Activated CD4-positive, alpha-beta T cell treated with anti-CD3 and anti-CD28 coated beads, Interleukin-2, Interleukin-4, amounts not matched to agents 100 ng/mL and 50 ng/mL, durations not matched to agents 16 hours and 8 hours (primary cell): ENCODE results near the gene PCDHGB2.
"Not testable (repeated sequence)": the region's sequence is repeated elsewhere in the genome, so short reads cannot be mapped to it uniquely, and the experiment has no call there.

Source experiments
- DNase-seq: peaks from one replicate; pipeline ENCODE4 v3.0.0-alpha.2; 2020; ENCODE audit warnings: low spot score

PCDHGB2 gene

DNA sequence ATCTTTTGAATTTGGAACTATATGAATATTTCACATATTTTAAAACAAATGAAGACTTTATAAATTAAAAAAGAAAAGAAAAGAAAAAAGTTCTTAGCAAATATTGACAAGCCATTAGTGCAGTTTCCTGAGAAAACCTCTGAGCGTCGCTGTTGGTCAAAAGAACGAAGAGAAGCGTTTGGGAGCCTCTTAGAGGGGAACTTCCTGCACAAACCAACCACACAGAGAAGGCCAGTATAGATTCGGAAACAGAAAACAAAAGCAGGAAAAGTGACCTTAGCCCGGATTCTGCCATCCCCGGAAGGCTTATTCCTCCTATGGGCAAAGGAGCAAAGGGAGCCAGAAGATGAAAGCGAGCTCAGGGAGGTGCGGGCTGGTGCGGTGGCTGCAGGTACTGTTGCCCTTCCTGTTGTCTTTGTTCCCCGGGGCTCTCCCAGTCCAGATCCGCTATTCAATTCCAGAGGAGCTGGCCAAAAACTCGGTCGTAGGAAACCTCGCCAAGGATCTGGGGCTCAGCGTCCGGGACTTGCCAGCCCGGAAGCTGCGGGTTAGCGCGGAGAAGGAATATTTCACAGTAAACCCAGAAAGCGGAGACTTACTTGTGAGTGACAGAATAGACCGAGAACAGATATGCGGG, at the start of gene PCDHGB2:
PCDHGB2 (plus strand) TSS at position 205 of the 637 bp plus-strand sequence; CDS start at position 347, 142 bp downstream.
- no peak for DNase-seq

DNA sequence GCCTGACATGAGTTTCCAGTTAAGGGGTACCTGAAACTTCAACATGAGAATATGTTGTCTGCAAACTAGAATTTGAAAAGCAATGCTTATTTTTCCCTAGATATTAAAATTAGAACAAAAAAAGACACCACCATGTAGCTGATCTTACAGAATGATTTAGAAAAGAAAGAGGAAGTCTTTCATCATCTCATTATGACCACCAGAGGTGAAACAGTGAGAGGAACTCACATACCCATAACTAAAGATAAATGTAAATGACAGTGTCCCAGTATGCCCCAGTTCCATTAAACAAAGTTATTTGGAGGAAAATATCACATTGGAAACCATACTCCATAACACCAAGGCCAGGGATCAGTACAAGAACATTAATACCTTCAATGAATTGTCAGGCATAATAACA, 46.1 kb upstream of the PCDHGB2 start:
- no peak for DNase-seq

DNA sequence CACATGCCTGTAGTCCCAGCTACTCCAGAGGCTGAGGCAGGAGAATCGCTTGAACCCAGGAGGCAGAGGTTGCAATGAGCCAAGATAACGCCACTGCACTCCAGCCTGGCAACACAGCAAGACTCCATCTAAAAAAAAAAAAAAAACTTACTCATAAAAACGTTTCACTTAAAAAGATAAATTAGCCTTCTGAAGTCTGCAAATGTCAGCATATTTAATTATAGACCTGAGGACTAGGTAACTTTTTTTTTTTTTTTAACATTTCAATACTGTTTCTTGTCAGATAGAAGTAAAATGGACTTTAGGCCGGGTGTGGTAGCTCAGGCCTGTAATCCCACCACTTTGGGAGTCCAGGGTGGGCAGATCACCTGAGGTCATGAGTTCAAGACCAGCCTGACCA, 42.8 kb upstream of the PCDHGB2 start:
- DNase-seq, result not testable (repeated sequence)

DNA sequence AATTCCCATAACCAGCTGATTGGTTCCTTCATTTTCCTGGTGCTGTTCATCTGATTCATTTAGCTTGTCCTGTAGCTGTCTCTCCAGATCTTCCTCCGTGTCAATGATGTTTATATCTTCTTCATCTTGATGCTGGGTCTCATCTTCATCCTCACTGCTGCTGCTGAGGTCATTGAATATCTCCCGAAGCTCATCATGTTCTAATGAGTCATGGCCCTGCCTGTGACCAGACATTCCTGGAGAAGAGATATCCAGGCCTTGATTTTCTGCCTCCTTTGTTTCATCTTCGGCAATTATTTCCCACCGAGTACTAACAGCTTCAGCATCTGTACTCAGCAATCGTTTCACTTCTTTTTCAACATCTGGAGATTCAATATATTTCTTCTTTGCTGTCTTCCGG, 40.6 kb upstream of the PCDHGB2 start:
- no peak for DNase-seq

DNA sequence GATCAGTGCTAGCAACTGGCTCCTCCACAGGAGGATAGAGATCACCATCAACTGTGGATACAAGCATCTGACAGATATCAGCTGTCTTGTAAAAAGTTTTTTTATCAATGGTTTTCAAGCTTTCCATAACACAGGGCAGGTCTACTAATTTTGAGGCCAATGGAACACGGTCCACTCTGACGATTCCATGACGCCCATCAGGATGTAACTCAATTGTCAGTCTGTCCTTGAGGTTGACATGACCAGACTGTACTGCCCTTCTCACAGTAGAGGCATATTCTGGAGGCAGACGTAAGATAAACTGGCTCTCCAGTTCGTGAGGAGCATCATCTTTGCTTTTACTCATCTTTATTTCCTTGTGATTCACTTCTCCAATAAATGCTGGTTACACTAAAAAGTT, 40.1 kb upstream of the PCDHGB2 start:
- DNase-seq, result no peak

DNA sequence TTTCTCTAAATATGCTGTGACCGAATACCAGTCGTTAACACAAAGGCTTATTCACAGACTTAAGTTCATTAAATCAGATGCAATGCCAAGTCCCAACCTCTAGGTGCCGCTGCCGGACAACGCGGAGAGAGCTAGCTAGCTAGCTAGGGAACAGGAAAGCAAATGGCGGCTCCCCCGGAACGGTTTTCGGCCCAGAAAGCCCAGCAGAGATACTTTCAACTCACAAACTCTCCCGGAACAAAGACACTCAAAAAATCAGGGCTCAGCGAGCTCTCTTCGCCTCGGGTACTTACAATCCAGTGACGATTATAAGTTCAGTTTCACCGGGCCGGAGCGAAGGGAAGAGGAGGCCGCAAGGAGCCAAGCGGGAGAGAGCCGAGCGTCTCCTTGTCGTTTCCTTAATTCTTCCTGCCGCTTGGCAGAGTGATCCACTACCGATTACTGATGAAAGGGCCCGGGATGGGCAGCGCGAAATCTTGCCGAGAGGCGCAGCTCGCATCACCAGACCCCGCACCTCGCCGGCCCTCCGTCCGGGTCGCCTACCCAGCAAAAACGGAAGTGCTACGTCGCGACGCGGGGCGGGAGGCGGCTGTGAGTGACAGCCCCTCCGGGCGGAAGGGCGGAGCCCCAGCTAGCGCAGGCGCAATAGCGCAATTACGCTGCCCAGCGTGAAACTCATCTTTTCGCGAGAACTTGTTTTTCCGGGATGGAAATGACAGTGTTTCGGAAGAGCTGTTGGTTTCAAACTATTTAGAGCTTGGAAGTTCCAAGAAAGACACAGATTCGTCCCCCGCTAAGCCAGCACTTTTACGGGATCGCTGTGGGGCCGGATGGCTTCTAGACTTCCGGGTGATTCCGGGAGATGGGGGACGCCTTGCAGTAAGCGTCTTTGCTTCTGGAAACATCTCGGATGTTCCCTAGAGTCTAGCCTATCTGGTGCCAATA, 39.3 kb upstream of the PCDHGB2 start, which contains the start of gene TAF7:
TAF7 (minus strand) TSS at position 560 of the 945 bp plus-strand sequence. CDS start 740 bp downstream, outside the sequence.
- peak; percentile 93 for DNase-seq

DNA sequence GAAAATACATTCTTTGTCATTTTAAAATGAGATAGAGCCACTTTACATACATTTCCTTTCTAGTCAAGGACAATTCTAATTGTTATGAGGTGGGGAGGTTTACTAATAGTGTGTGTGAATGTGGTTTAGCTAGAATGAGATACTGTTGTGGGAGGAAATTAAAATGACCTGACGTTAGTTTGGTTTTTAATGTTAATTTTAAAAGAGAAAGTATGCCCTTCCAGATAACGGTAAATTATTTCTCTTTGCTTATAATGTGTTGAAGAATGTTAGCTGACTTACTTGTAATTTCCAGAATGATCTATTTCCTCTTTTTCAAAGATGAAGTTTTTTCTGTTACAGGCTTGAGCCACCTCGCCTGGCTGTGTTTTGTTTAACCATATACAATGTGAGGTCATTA, 37.5 kb upstream of the PCDHGB2 start:
- DNase-seq, result no peak

DNA sequence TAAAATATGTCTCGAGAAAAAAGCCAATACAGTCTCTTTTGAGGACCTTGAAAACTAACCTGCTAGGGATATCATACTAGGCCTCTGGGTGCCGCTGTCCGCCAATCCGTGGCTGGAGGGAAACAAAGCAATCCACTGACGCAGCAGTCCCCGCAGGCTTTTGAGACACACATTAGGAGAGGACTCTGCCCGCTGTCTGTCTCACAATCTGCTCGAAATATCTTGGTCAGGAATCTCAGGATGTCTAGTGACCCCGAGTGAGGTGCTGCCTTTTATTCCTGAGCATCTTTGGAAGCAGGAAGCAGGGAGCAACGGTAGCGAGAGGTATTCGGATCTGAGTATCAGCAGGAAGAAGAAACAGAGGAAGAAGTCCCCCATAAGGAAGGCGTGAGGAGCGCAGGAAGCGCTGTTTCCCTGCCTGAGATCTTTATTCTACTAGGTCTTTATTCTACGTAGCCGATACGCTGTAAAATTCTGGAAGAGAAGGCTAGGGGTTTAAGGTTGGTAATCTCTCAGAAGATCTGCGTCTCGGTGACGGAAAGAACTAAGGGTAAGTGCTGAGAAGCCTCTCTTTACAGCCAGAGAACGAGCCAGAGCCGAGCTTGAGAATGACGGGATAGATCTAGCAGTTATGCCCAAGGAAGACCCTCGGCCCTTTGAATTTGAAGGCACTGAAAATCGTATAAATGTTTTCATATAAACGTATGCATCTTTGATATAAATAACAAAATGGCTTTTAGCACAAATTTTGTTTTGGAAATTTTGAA, 33.5 kb upstream of the PCDHGB2 start:
- peak; percentile 51 for DNase-seq

DNA sequence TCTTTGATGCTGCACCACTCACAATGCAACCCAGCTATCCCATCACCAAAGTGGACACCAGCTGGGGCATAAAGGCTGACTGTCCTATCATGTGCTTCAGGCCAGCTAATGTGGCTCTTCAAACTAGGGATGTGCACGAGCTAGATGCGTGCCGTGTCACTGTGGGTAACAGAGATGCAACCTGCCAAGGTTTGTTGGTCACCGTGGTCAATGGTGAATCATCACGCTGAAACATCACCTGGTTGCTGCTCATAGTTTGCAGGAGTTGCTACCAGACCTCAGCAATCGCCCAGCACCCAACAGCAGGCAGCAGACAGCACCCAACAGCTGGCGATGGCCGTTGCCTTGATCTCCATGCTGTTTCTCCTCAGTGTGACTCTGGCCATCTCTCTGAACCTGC, 31.6 kb upstream of the PCDHGB2 start:
- no peak for DNase-seq

DNA sequence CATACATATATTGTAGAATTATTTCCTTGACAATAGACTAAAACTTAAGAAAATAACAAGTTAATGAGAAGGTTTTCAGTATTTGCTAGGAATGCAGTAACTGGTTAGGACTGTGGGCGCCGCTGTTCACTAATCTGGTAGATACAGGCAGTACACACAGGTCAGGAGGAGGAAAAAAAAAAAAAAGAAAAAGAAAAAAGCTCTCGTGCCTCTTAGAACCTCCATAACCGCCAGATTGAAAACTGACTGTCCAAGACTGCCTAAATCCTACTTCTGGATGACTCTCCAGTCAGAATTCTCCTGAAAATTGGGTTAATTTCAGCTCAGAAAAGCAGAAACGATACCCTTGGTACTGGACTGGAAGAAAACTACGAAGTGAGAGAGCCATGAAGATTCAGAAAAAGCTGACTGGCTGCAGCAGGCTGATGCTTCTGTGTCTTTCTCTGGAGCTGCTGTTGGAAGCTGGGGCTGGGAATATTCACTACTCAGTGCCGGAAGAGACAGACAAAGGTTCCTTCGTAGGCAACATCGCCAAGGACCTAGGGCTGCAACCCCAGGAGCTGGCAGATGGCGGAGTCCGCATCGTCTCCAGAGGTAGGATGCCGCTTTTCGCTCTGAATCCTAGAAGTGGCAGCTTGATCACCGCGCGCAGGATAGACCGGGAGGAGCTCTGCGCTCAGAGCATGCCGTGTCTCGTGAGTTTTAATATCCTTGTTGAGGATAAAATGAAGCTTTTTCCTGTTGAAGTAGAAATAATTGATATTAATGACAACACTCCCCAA, 29.3 kb upstream of the PCDHGB2 start, which contains the start of gene PCDHGA1:
PCDHGA1 (plus strand) TSS at position 216 of the 782 bp plus-strand sequence.
- DNase-seq, result peak; percentile 9

DNA sequence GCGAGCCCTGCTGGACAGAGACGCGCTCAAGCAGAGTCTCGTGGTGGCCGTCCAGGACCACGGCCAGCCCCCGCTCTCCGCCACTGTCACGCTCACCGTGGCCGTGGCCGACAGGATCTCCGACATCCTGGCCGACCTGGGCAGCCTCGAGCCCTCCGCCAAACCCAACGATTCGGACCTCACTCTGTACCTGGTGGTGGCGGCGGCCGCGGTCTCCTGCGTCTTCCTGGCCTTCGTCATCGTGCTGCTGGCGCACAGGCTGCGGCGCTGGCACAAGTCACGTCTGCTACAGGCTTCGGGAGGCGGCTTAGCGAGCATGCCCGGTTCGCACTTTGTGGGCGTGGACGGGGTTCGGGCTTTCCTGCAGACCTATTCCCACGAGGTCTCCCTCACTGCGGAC, 27.2 kb upstream of the PCDHGB2 start:
- not testable (repeated sequence) for DNase-seq

DNA sequence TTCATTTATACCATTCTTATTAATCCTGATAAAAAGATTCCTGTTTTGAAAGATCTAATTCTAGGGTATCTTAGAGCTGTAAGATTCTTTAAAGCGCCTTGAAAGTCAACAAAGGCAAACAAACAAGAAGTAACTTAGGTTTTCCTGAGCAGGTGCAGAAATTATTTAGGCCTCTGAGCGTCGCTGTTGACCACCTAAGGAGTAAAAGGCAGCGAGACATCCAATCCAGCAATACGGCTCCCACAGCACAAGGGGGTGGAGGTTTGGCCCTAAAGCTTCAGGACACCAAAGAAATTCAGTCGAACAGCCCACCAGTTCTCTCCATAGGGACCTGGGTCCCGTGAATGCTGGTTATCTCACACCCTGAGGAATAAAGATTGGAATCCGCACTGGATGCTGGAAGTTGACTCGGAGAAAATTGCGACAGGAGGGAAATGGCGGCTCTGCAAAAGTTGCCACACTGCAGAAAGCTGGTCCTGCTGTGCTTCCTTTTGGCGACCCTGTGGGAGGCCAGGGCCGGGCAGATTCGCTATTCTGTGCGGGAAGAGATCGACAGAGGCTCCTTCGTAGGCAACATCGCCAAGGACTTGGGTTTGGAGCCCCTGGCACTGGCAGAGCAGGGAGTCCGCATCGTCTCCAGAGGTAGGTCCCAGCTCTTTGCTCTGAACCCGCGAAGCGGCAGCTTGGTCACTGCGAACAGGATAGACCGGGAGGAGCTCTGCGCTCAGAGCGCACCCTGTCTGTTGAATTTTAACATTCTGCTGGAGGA, 21.1 kb upstream of the PCDHGB2 start, which contains the start of gene PCDHGA2:
PCDHGA2 (plus strand) TSS at position 223 of the 769 bp plus-strand sequence.
- DNase-seq, result no peak

DNA sequence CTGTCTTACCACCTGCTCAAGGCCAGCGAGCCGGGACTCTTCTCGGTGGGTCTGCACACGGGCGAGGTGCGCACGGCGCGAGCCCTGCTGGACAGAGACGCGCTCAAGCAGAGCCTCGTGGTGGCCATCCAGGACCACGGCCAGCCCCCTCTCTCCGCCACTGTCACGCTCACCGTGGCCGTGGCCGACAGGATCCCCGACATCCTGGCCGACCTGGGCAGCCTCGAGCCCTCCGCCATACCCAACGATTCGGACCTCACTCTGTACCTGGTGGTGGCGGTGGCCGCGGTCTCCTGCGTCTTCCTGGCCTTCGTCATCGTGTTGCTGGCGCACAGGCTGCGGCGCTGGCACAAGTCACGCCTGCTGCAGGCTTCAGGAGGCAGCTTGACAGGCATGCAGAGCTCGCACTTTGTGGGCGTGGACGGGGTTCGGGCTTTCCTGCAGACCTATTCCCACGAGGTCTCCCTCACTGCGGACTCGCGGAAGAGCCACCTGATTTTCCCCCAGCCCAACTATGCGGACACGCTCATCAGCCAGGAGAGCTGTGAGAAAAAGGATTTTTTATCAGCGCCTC, 18.9 kb upstream of the PCDHGB2 start:
- DNase-seq, result not testable (repeated sequence)

DNA sequence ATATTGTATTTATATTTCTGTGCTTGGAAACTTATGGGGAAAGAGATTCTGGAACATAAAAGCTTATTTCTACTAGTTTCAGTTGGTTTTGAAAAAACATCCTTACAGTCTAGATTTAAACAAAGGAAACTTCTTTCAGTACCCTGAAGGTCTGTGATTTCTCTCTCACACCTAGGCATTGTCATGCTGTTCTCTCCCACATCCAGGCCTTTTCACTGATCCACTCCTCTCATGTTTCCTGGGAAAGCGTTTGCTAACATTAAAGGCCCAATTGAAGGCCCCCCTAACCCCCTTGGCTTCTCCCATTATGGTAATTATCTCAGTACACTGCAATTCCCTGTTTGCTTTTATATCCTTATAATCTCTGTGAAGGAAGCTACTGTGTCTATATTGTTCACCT, 17.0 kb upstream of the PCDHGB2 start:
- DNase-seq, result no peak

DNA sequence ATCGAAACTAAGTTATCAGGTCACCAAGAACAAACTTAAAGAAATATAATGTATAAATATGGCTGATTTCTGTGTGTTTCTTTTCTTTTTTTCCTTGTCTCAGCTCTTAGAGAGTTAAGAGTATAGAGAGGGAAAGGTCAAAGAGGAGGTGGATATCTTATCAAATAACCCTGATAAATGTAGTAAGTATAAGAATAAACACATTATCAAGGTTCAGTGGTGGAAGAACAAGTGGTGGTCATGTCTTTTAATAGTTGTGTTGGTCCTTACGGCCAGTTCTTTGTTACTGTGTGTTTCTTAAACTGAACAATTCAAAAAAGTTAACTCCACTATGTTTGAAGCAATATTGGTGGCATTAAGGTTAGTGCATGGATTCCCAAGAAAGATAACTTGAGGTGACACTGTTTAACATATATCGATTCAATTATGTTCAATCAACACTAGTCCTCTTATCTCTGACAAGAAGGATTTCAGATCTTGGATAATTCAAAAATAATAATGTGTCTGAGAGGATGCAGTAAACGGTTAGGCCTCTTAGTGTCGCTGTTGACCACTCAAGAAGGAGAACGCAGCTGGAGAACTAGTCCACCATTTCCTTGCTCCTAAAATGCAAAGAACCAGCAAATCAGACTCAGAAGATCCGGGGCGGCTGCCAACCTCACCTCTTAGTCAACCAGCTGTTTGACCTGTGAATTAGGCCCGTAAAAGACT, 16.4 kb upstream of the PCDHGB2 start, which contains the start of gene PCDHGA3:
PCDHGA3 (plus strand) TSS at position 588 of the 711 bp plus-strand sequence. CDS start 205 bp downstream, outside the sequence.
- DNase-seq, result peak; percentile 11

DNA sequence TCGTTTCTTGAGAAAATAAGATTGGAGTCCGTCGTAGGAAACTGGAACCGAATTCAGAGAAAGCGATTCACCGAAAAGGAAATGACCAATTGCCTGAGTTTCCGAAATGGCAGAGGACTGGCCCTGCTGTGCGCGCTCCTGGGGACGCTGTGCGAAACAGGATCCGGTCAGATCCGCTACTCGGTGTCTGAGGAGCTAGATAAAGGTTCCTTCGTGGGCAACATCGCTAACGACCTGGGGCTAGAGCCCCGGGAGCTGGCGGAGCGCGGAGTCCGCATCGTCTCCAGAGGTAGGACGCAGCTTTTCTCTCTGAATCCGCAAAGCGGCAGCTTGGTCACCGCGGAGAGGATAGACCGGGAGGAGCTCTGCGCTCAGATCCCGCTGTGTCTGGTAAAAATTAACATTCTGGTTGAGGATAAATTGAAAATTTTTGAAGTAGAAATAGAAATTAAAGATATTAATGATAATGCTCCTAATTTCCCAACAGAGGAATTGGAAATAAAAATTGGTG, 15.8 kb upstream of the PCDHGB2 start:
- no peak for DNase-seq

DNA sequence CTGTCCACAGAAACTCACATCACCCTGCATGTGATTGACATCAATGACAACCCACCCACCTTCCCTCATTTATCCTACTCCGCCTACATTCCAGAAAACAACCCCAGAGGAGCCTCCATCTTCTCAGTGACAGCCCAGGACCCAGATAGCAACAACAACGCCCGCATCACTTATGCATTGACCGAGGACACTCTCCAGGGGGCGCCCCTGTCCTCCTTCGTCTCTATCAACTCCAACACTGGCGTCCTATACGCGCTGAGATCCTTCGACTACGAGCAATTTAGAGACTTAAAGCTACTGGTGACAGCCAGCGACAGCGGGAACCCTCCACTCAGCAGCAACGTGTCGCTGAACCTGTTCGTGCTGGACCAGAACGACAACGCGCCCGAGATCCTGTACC, 14.5 kb upstream of the PCDHGB2 start:
- no peak for DNase-seq

DNA sequence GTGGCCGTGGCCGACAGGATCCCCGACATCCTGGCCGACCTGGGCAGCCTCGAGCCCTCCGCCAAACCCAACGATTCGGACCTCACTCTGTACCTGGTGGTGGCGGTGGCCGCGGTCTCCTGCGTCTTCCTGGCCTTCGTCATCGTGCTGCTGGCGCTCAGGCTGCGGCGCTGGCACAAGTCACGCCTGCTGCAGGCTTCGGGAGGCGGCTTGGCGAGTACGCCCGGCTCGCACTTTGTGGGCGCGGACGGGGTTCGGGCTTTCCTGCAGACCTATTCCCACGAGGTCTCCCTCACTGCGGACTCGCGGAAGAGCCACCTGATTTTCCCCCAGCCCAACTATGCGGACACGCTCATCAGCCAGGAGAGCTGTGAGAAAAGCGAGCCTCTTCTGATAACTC, 13.8 kb upstream of the PCDHGB2 start:
- not testable (repeated sequence) for DNase-seq
